A673 (cell line): ENCODE results near the gene PVALEF.

Experiments
- EZH2 ChIP-seq: fragments of 200-600 bp; sonication (generic); IDR thresholded peaks from 2 replicates; pipeline ENCODE4 v1.6.1; 2017; ENCODE audit warnings: borderline replicate concordance, low read depth, mild to moderate bottlenecking, mixed read lengths, antibody characterized with exemption, low read length; ENCODE audit not compliant: poor library complexity, severe bottlenecking
- TF ChIP-seq, protein P1 (sequence below): fragments of 300-800, 200-600 bp; sonication (generic); conservative IDR thresholded peaks from 2 replicates; pipeline ENCODE4 v1.5.1; 2017; ENCODE audit warnings: low read depth, mild to moderate bottlenecking, antibody characterized with exemption, low read length, moderate library complexity, mixed read lengths

DNA sequence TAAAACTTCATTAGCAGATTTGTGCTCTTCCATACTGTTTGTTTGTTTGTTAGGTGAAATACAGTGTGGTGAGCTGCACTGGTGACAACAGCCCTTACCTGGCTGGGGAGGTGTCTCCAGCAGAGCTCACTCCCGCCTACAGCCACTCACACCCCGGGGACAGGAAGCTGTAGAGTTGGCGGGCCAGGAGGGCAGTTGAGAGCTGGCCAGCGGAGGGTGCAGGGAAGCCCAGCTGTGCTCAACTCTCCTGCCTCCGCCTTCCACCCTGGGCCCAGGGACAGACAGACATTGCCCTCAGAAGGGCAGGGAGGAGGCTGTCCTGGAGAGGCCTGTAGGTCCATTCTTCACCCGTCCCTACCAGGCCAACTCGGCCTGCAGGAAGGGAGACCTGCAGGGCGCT lies 48.6 kb upstream of the PVALEF start:
- TF ChIP-seq, protein P1, sequence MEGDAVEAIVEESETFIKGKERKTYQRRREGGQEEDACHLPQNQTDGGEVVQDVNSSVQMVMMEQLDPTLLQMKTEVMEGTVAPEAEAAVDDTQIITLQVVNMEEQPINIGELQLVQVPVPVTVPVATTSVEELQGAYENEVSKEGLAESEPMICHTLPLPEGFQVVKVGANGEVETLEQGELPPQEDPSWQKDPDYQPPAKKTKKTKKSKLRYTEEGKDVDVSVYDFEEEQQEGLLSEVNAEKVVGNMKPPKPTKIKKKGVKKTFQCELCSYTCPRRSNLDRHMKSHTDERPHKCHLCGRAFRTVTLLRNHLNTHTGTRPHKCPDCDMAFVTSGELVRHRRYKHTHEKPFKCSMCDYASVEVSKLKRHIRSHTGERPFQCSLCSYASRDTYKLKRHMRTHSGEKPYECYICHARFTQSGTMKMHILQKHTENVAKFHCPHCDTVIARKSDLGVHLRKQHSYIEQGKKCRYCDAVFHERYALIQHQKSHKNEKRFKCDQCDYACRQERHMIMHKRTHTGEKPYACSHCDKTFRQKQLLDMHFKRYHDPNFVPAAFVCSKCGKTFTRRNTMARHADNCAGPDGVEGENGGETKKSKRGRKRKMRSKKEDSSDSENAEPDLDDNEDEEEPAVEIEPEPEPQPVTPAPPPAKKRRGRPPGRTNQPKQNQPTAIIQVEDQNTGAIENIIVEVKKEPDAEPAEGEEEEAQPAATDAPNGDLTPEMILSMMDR: no peak
- no peak for TF ChIP-seq EZH2
